HL-60/S4 treated with phorbol 12-myristate 13-acetate at 8.2 ng/mL for 4 days and 3 days (cell line): Measurements from ENCODE around the gene STXBP4.

ENCODE experiments used
- in situ Hi-C: fragments of 300-500 bp; cut with MboI; formaldehyde crosslinking; loops from 2 replicates; pipeline ENCODE4 v1.15.0; 2022; ENCODE audit warnings: low sequenced_read_pairs

Gene STXBP4

GRCh38 chr17:55114283-55114682 is 145.7 kb downstream of the STXBP4 start:
- in situ Hi-C loops: no loop called here

- in situ Hi-C loops: no loop called here
Observed at GRCh38 chr17:55116440-55116914, 147.9 kb downstream of the STXBP4 start.

- in situ Hi-C loops: no loop called here
Observed at GRCh38 chr17:55117164-55117563, 148.6 kb downstream of the STXBP4 start.

GRCh38 chr17:55120651-55121050 is 152.1 kb downstream of the STXBP4 start:
- in situ Hi-C loops: no loop called here

GRCh38 chr17:55121268-55121667 is 152.7 kb downstream of the STXBP4 start:
- in situ Hi-C loops: no loop called here

- in situ Hi-C loops: no loop called here
Observed at GRCh38 chr17:55122114-55122513, 153.5 kb downstream of the STXBP4 start.

GRCh38 chr17:55124730-55125360 is 156.3 kb downstream of the STXBP4 start:
- in situ Hi-C loops: no loop called here

GRCh38 chr17:55133583-55133982 is 165.0 kb downstream of the STXBP4 start:
- in situ Hi-C loops: no loop called here

- in situ Hi-C loops: no loop called here
Observed at GRCh38 chr17:55134486-55135157, 166.1 kb downstream of the STXBP4 start.

- in situ Hi-C loops: no loop called here
Observed at GRCh38 chr17:55140809-55141208, 172.2 kb downstream of the STXBP4 start.

- in situ Hi-C loops: no loop called here
Observed at GRCh38 chr17:55144518-55144917, 176.0 kb downstream of the STXBP4 start.

- in situ Hi-C loops: no loop called here
Observed at GRCh38 chr17:55149485-55149884, 180.9 kb downstream of the STXBP4 start.

- in situ Hi-C loops: no loop called here
Observed at GRCh38 chr17:55152236-55152635, 183.7 kb downstream of the STXBP4 start.

GRCh38 chr17:55154101-55154500 is 185.5 kb downstream of the STXBP4 start:
- in situ Hi-C loops: no loop called here

GRCh38 chr17:55155856-55156560 is 187.4 kb downstream of the STXBP4 start:
- in situ Hi-C loops: no loop called here

GRCh38 chr17:55157165-55157564 is 188.6 kb downstream of the STXBP4 start:
- in situ Hi-C loops: no loop called here

GRCh38 chr17:55158439-55158838 is 189.9 kb downstream of the STXBP4 start:
- in situ Hi-C loops: no loop called here

- in situ Hi-C loops: no loop called here
Observed at GRCh38 chr17:55159251-55159650, 190.7 kb downstream of the STXBP4 start.

- in situ Hi-C loops: no loop called here
Observed at GRCh38 chr17:55160501-55160900, 191.9 kb downstream of the STXBP4 start.

- in situ Hi-C loops: no loop called here
Observed at GRCh38 chr17:55161935-55162555, 193.5 kb downstream of the STXBP4 start.

GRCh38 chr17:55162556-55162946 is 194.0 kb downstream of the STXBP4 start:
- in situ Hi-C loops: no loop called here

- in situ Hi-C loops: no loop called here
Observed at GRCh38 chr17:55163408-55163807, 194.8 kb downstream of the STXBP4 start.
